ENCODE measurements around the gene UNC93B1. TPM values are rescaled to one million over a fixed set of nuclear protein-coding genes. Genes with fewer than 3 reads are reported as not detected.

The UNC93B1 gene
- total RNA-seq, 1 donor from 2014 or later = 26.0 TPM

- Mint-ChIP-seq H3K4me1 (ENCODE audit: unreplicated experiment) (peaks cover 38% of the 10 kb centered on the region), H3K27ac (ENCODE audit: unreplicated experiment) (peak overlapping the region; percentile 84), H3K4me3 (ENCODE audit: unreplicated experiment) (peak overlapping the region; percentile 72), H3K27me3 (ENCODE audit: unreplicated experiment) (no peaks in the 10 kb centered on the region), H3K9me3 (ENCODE audit: unreplicated experiment) (no peaks in the 10 kb centered on the region), H3K36me3 (ENCODE audit: unreplicated experiment) (peaks cover 2% of the 10 kb centered on the region)
- no peak for DNase-seq (ENCODE audit: extremely low spot score, unreplicated experiment)
- no peak for TF ChIP-seq CTCF (IDR thresholded peaks at IDR 0.05)
These were observed 35.7 kb upstream of the UNC93B1 start for GRCh38 chr11:68039526-68040086.

- no peak for TF ChIP-seq CTCF (IDR thresholded peaks at IDR 0.05)
- Mint-ChIP-seq H3K9me3 (ENCODE audit: unreplicated experiment) (no peaks in the 10 kb centered on the region), H3K4me3 (ENCODE audit: unreplicated experiment) (peak within 1 kb of the TSS; percentile 72), H3K36me3 (ENCODE audit: unreplicated experiment) (peaks cover 2% of the 10 kb centered on the region), H3K27me3 (ENCODE audit: unreplicated experiment) (no peaks in the 10 kb centered on the region), H3K27ac (ENCODE audit: unreplicated experiment) (peak within 1 kb of the TSS; percentile 84), H3K4me1 (ENCODE audit: unreplicated experiment) (peaks cover 35% of the 10 kb centered on the region)
- no peak for DNase-seq (ENCODE audit: extremely low spot score, unreplicated experiment)
These were observed 35.0 kb upstream of the UNC93B1 start, which contains the start of gene TCIRG1 for GRCh38 chr11:68038718-68039525. TSS of gene TCIRG1 (plus strand) at chr11:68039025. CDS start at chr11:68041272, 2,247 bp downstream.

- Mint-ChIP-seq H3K9me3 (ENCODE audit: unreplicated experiment) (no peaks in the 10 kb centered on the region), H3K4me3 (ENCODE audit: unreplicated experiment) (peak overlapping the region; percentile 65), H3K27me3 (ENCODE audit: unreplicated experiment) (no peaks in the 10 kb centered on the region), H3K36me3 (ENCODE audit: unreplicated experiment) (peaks cover 2% of the 10 kb centered on the region), H3K4me1 (ENCODE audit: unreplicated experiment) (peaks cover 32% of the 10 kb centered on the region), H3K27ac (ENCODE audit: unreplicated experiment) (peak overlapping the region; percentile 63)
- DNase-seq (ENCODE audit: extremely low spot score, unreplicated experiment) = no peak
- TF ChIP-seq CTCF (IDR thresholded peaks at IDR 0.05) = no peak
These were observed 34.4 kb upstream of the UNC93B1 start for GRCh38 chr11:68038226-68038717.

DNA sequence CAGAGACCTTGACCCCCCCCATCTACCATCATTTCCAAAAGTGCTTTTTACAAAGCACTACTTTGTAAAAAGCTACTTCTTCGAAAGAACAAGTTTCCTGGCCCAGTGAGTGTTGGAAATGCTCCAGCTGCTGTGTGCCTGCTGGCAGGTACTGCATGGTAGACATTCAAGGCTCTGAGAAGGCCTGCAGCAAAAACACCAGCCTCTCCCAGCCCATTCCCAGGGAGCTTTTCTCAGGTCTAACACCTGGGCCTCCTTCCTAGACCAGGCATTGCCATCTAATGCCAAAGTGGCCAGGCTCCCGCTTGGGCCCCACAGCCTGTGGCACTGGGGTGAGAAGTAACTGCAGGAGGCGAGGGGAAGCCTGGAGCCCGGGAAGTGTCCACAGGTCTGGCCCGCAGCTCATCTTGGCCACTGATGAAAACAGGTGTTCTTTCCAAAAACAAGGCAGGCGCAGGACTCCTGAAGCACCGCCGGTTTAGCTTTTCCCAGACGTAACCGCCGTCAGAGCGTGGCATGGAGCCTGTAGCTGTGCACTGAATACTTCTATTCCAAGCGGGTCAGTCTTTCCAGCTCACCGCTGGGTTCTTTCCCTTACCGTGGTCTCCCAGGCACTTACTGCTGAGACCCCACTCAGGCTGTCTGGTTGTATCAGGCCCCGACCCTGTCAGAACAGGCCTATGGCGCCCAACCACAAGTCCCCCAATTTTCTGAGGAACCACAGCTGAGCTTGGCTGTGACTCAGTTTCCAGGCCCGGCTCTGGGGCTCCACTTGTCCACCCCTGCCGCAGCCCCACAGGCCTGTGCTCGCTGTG, 33.7 kb upstream of the UNC93B1 start:
- Mint-ChIP-seq H3K27me3 (ENCODE audit: unreplicated experiment) (no peaks in the 10 kb centered on the region), H3K4me3 (ENCODE audit: unreplicated experiment) (no peak overlapping the region), H3K9me3 (ENCODE audit: unreplicated experiment) (no peaks in the 10 kb centered on the region), H3K4me1 (ENCODE audit: unreplicated experiment) (peaks cover 32% of the 10 kb centered on the region), H3K27ac (ENCODE audit: unreplicated experiment) (peak overlapping the region; percentile 65), H3K36me3 (ENCODE audit: unreplicated experiment) (peaks cover 2% of the 10 kb centered on the region)
- no peak for DNase-seq (ENCODE audit: extremely low spot score, unreplicated experiment)
- no peak for TF ChIP-seq CTCF (IDR thresholded peaks at IDR 0.05)

Measured in osteocyte (in vitro differentiated cells).